Lower leg skin (tissue), 3 donors: ENCODE measurements around the gene VAT1L.

Experiments used
- POLR2A ChIP-seq, 2 donors: fragments of 450-650 bp; IDR thresholded peaks; one replicate each; pipeline ENCODE4 v1.6.1; 2016 to 2017; ENCODE audit warnings: antibody characterized with exemption in 2 of 2, mild to moderate bottlenecking in 1 of 2, moderate library complexity in 1 of 2
- TF ChIP-seq, protein P1 (sequence below), 3 donors: fragments of 450-650 bp; IDR thresholded peaks; one replicate each; pipeline ENCODE4 v1.5.1; 2016; ENCODE audit warnings: antibody characterized with exemption in 3 of 3, mild to moderate bottlenecking in 3 of 3, moderate library complexity in 2 of 3

DNA sequence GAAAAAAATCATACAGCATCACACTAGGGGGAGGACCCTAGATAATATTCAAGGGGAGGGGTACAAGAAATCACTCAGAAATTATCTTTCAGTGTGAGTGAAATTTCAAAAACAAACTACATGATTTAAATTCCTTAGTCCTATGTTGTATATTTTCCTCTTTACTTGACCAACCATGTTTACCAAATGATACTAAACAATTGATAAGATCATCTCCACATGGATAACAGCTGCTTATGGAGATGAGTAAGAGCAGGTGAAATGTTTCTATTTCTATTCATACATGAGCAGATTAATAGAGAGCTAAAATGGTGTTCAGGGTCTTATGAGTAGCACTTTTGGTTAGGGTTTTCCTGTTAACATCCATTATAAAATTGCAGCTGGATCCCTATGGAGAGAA lies 7.3 kb upstream of the VAT1L start:
- TF ChIP-seq, protein P1, sequence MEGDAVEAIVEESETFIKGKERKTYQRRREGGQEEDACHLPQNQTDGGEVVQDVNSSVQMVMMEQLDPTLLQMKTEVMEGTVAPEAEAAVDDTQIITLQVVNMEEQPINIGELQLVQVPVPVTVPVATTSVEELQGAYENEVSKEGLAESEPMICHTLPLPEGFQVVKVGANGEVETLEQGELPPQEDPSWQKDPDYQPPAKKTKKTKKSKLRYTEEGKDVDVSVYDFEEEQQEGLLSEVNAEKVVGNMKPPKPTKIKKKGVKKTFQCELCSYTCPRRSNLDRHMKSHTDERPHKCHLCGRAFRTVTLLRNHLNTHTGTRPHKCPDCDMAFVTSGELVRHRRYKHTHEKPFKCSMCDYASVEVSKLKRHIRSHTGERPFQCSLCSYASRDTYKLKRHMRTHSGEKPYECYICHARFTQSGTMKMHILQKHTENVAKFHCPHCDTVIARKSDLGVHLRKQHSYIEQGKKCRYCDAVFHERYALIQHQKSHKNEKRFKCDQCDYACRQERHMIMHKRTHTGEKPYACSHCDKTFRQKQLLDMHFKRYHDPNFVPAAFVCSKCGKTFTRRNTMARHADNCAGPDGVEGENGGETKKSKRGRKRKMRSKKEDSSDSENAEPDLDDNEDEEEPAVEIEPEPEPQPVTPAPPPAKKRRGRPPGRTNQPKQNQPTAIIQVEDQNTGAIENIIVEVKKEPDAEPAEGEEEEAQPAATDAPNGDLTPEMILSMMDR (IDR thresholded peaks at IDR 0.05): no peak
- no peak for TF ChIP-seq POLR2A (IDR thresholded peaks at IDR 0.05)
